H1 (cell line): Measurements from ENCODE around the gene RPL38. TPM values are rescaled to one million over a fixed set of nuclear protein-coding genes. Genes with fewer than 3 reads are reported as not detected.
A peak's percentile ranks its signal among the peaks of the same experiment; 100 is the strongest.

Source experiments
- CTCF ChIA-PET: fragments of 300-600 bp; sonication (Branson Sonifier 250); formaldehyde crosslinking; loops from one replicate; lab custom pipeline; 2021; ENCODE audit not compliant: partially characterized antibody; lab: Charles Lee
- POLR2A ChIA-PET: fragments of 300-600 bp; sonication (Branson Sonifier 250); formaldehyde crosslinking; loops from one replicate; lab custom pipeline; 2021; ENCODE audit warnings: inconsistent platforms; ENCODE audit not compliant: partially characterized antibody; lab: Charles Lee
- DNase-seq, 2 experiments: peaks; one replicate each; pipeline versions ENCODE4 v3.0.0 to v3.0.0-alpha.2; 2010 to 2022; ENCODE audit warnings: low spot score in 2 of 2, low read depth in 1 of 2, mixed read lengths in 1 of 2
- FAIRE-seq: peaks from 2 replicates; lab custom pipeline; 2011; peaks lifted over from hg19 to GRCh38; lab: Jason Lieb, UNC
- H2AFZ ChIP-seq: 2 replicates; pipeline ENCODE4 v1.8.1; 2012; ENCODE audit warnings: low read length, inconsistent platforms
- H2AK5ac ChIP-seq: 2 replicates; pipeline ENCODE4 v1.6.1; 2013; ENCODE audit warnings: low read depth, low read length
- H2BK120ac ChIP-seq: replicated peaks from 2 replicates; pipeline ENCODE3; 2013; ENCODE audit warnings: low read depth, low read length, inconsistent platforms
- H2BK12ac ChIP-seq: 2 replicates; pipeline ENCODE4 v1.6.1; 2013; ENCODE audit warnings: low read depth, low read length
- H2BK15ac ChIP-seq: 2 replicates; pipeline ENCODE4 v1.6.1; 2013; ENCODE audit warnings: low read length
- H2BK20ac ChIP-seq: 2 replicates; pipeline ENCODE4 v1.6.1; 2013; ENCODE audit warnings: low read length
- H2BK5ac ChIP-seq: 2 replicates; pipeline ENCODE4 v1.6.1; 2013; ENCODE audit warnings: low read depth, low read length
- H3K14ac ChIP-seq: 2 replicates; pipeline ENCODE4 v1.6.1; 2013; ENCODE audit warnings: inconsistent platforms; ENCODE audit not compliant: insufficient read length
- H3K18ac ChIP-seq: 2 replicates; pipeline ENCODE4 v1.6.1; 2013; ENCODE audit warnings: low read length; ENCODE audit errors: extremely low read depth
- H3K23ac ChIP-seq: 2 replicates; pipeline ENCODE4 v1.6.1; 2013; ENCODE audit warnings: inconsistent platforms; ENCODE audit not compliant: insufficient read length
- H3K23me2 ChIP-seq: 2 replicates; pipeline ENCODE4 v1.6.1; 2013; ENCODE audit warnings: low read depth, low read length
- H3K27ac ChIP-seq: 2 replicates; pipeline ENCODE4 v1.6.1; 2011; ENCODE audit warnings: low read depth, low read length, inconsistent platforms
- H3K27me3 ChIP-seq, 4 experiments: replicated peaks in 1 of 4; 1 replicate in 1 of 4; 2 replicates in 3 of 4; pipeline versions ENCODE4 v1.6.1 to v1.8.1; 2011 to 2013; ENCODE audit warnings: low read length in 3 of 4, mild to moderate bottlenecking in 3 of 4, inconsistent platforms in 2 of 4, mixed read lengths in 2 of 4, moderate library complexity in 1 of 4; ENCODE audit not compliant: control insufficient read depth in 3 of 4, insufficient read depth in 3 of 4; ENCODE audit errors: extremely low read depth in 1 of 4
- H3K36me3 ChIP-seq, 4 experiments: 2 replicates each; pipeline versions ENCODE4 v1.6.1 to v1.8.1; 2011 to 2013; ENCODE audit warnings: mild to moderate bottlenecking in 4 of 4, low read length in 3 of 4, moderate library complexity in 2 of 4, control low read depth in 1 of 4, inconsistent platforms in 1 of 4; ENCODE audit not compliant: insufficient read depth in 4 of 4, control insufficient read depth in 2 of 4
- H3K4ac ChIP-seq: replicated peaks from 2 replicates; pipeline ENCODE3; 2013; ENCODE audit warnings: low read length, low read depth, mixed read lengths, inconsistent platforms; ENCODE audit not compliant: insufficient read length
- H3K4me1 ChIP-seq, 4 experiments: replicated peaks in 1 of 4; 1 replicate in 1 of 4; 2 replicates in 3 of 4; pipeline versions ENCODE4 v1.6.1 to v1.8.1; 2011 to 2013; ENCODE audit warnings: low read length in 3 of 4, inconsistent platforms in 2 of 4, mixed read lengths in 1 of 4; ENCODE audit not compliant: insufficient read depth in 4 of 4, control insufficient read depth in 3 of 4
- H3K4me2 ChIP-seq, 2 experiments: 2 replicates each; pipeline versions ENCODE4 v1.6.1 to v1.8.1; 2011 to 2013; ENCODE audit warnings: low read depth in 2 of 2, low read length in 2 of 2, control low read depth in 1 of 2, inconsistent platforms in 1 of 2, mild to moderate bottlenecking in 1 of 2; ENCODE audit not compliant: insufficient read depth in 1 of 2
- H3K4me3 ChIP-seq, 4 experiments: fragments of 200-600, 300-600 bp in 1 of 4; sonication (generic), shearing (Covaris generic), sonication (Bioruptor Twin) in 1 of 4; 2 replicates each; pipeline versions ENCODE4 v1.5.1 to v1.8.1; 2011 to 2016; ENCODE audit warnings: low read length in 4 of 4, low read depth in 3 of 4, control low read depth in 2 of 4, inconsistent platforms in 2 of 4, mild to moderate bottlenecking in 2 of 4, mixed read lengths in 1 of 4, moderate library complexity in 1 of 4; ENCODE audit not compliant: insufficient read depth in 2 of 4; ENCODE audit errors: extremely low read depth in 1 of 4
- H3K56ac ChIP-seq: replicated peaks from 2 replicates; pipeline ENCODE3; 2013; ENCODE audit warnings: low read depth, mild to moderate bottlenecking, mixed read lengths, low read length, inconsistent platforms; ENCODE audit not compliant: insufficient read length
- H3K79me1 ChIP-seq: 2 replicates; pipeline ENCODE4 v1.6.1; 2013; ENCODE audit warnings: low read depth, low read length, control low read depth
- H3K79me2 ChIP-seq, 2 experiments: 2 replicates each; pipeline versions ENCODE4 v1.6.1 to v1.8.1; 2012 to 2013; ENCODE audit warnings: low read length in 2 of 2, mild to moderate bottlenecking in 2 of 2, inconsistent platforms in 1 of 2; ENCODE audit not compliant: insufficient read depth in 2 of 2, control insufficient read depth in 1 of 2
- H3K9ac ChIP-seq, 4 experiments: replicated peaks in 1 of 4; 1 replicate in 1 of 4; 2 replicates in 3 of 4; pipeline versions ENCODE4 v1.6.1 to v1.8.1; 2011 to 2013; ENCODE audit warnings: low read depth in 3 of 4, low read length in 3 of 4, control low read depth in 2 of 4, mild to moderate bottlenecking in 2 of 4, moderate library complexity in 2 of 4, inconsistent platforms in 1 of 4; ENCODE audit errors: extremely low read depth in 1 of 4
- H3K9me3 ChIP-seq, 2 experiments: 2 replicates each; pipeline versions ENCODE4 v1.6.1 to v1.8.1; 2012 to 2013; ENCODE audit warnings: mild to moderate bottlenecking in 2 of 2, moderate library complexity in 2 of 2, control low read depth in 1 of 2, inconsistent platforms in 1 of 2, low read depth in 1 of 2, low read length in 1 of 2, mixed read lengths in 1 of 2; ENCODE audit not compliant: insufficient read depth in 2 of 2
- H4K20me1 ChIP-seq, 2 experiments: replicated peaks in 1 of 2; 2 replicates each; pipeline versions ENCODE3 to v1.8.1; 2011 to 2013; ENCODE audit warnings: inconsistent platforms in 2 of 2, low read length in 2 of 2, mild to moderate bottlenecking in 1 of 2; ENCODE audit not compliant: insufficient read depth in 2 of 2, control insufficient read depth in 1 of 2
- H4K5ac ChIP-seq: 2 replicates; pipeline ENCODE4 v1.6.1; 2013; ENCODE audit warnings: low read length, low read depth, mixed read lengths, inconsistent platforms; ENCODE audit not compliant: insufficient read length
- H4K8ac ChIP-seq: 2 replicates; pipeline ENCODE4 v1.8.0; 2013; ENCODE audit warnings: mild to moderate bottlenecking, moderate library complexity, low read length, inconsistent platforms; ENCODE audit not compliant: insufficient read depth; ENCODE audit errors: extremely low read depth
- H4K91ac ChIP-seq: replicated peaks from 2 replicates; pipeline ENCODE3; 2013; ENCODE audit warnings: low read length, mixed read lengths, inconsistent platforms; ENCODE audit not compliant: insufficient read length
- WGBS, 2 experiments: shearing (Covaris generic) in 1 of 2; methylation state at CpG; one replicate each; pipeline versions ENCODE4 v1.1.6 to v1.1.7; 2013 to 2015; ENCODE audit warnings: low lambda C conversion rate in 2 of 2, mixed read lengths in 2 of 2, inconsistent platforms in 1 of 2, low coverage in 1 of 2, missing lambda C conversion rate in 1 of 2; ENCODE audit not compliant: insufficient replicate concordance in 2 of 2, insufficient coverage in 1 of 2, insufficient read length in 1 of 2; ENCODE audit errors: extremely low coverage in 1 of 2, missing lambda C conversion rate in 1 of 2; 5-methylcytosine and 5-hydroxymethylcytosine counted together
- polyA plus RNA-seq, 7 experiments: library from polyadenylated mRNA; depleted of rRNA in 3 of 7; stranded (reverse) in 5 of 7; unstranded in 2 of 7; fragments of >200 nt in 5 of 7; fragments of 200-250 nt in 2 of 7; gene quantifications; 1 replicate in 5 of 7; 2 replicates in 1 of 7; 4 replicates in 1 of 7; pipeline versions ENCODE4 v1.2.1 to v1.2.3, GENCODE V29; 2011 to 2013; ENCODE audit warnings: missing spikeins in 2 of 7, mixed read lengths in 2 of 7
- total RNA-seq: library from RNA; stranded (reverse); fragmentation: NEBNext Ultra II Directional; extraction: Animal tissue kit (Norgen Biotek cat#: 25700); gene quantifications from 2 replicates; pipeline ENCODE4 v1.2.1, GENCODE V29; 2021

RPL38 gene
- total and polyA plus RNA-seq, 2 of the 8 experiments (the other 6 are each of a cell fraction or from before 2014, with no cell fraction given) = 412 to 1,195 TPM

DNA sequence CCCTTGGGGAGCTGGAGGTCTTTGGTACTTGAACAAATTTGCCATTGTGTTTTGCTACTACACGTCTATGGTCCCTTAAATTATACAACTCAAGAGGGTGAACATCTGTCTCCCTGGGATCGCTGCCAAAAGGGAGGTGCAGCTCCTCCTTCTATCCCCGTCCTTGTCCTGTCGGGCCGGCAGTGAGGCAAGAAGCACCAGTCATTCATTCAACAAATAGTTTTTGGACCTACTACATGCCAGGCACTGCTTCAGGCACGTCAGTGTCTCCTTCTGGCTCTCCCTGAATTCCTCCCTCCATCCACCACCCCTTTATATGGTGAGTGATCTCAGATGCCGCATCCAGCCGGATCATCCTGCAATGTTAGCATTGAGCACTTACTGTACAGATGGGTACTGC lies 2.2 kb upstream of the RPL38 start:
- Histone ChIP-seq H4K91ac (no peak overlapping the region), H2BK12ac (peak overlapping the region; percentile 27; the same call in 1 of the 2 replicates), H3K4me1 (peaks cover 7 to 22% (median 11%) of the 10 kb centered on the region in 4 experiments), H3K36me3 (peaks cover 16 to 22% (median 17%) of the 10 kb centered on the region in 4 experiments; a peak in 7 of 8 replicates), H3K4ac (no peak overlapping the region), H4K5ac (no peak overlapping the region), H2AK5ac (peak overlapping the region; percentile 65; the same call in 1 of the 2 replicates), H3K4me3 (no peak overlapping the region), H2BK5ac (no peak overlapping the region), H3K18ac (no peak overlapping the region), H2AFZ (no peak overlapping the region), H3K9ac (no peak overlapping the region), H3K4me2 (no peak overlapping the region), H3K27me3 (peaks cover 0 to 13% (median 8%) of the 10 kb centered on the region in 4 experiments; a peak in 4 of 7 replicates), H2BK20ac (no peak overlapping the region), H2BK15ac (0 out of 2 replicates have a peak overlapping the region, but pooled peaks have one; percentile 12), H3K23me2 (peaks cover 5% of the 10 kb centered on the region; the same call in 1 of the 2 replicates), H3K14ac (no peak overlapping the region), H4K8ac (no peak overlapping the region), H3K23ac (no peak overlapping the region), H3K27ac (no peak overlapping the region), H3K9me3 (no peaks in the 10 kb centered on the region), H2BK120ac (no peak overlapping the region), H3K56ac (no peak overlapping the region), H3K79me2 (peaks cover 22 to 28% of the 10 kb centered on the region in 2 experiments), H4K20me1 (peaks cover 15 to 17% of the 10 kb centered on the region in 2 experiments), H3K79me1 (no peaks in the 10 kb centered on the region)
- WGBS, 2 experiments = 94% methylated on average over 8 of the region's 8 CpGs; no CpG with 5 or more reads in 1 of the 2 experiments
- CTCF ChIA-PET = interaction anchor here (0.7 to 4.3 kb wide), 9 partner anchors 9 to 195 kb away, joined by 3 to 27 read pairs (median 5); no protein-coding TSS in a partner anchor
- FAIRE-seq (no peak), DNase-seq (no peak)
- POLR2A ChIA-PET = interaction anchor here (1.0 to 2.4 kb wide), 4 partner anchors 8 to 29 kb away, joined by 3 to 12 read pairs (median 5); partner anchors contain the start of gene TTYH2
